ENCODE measurements around the gene ZIC2.

DNA sequence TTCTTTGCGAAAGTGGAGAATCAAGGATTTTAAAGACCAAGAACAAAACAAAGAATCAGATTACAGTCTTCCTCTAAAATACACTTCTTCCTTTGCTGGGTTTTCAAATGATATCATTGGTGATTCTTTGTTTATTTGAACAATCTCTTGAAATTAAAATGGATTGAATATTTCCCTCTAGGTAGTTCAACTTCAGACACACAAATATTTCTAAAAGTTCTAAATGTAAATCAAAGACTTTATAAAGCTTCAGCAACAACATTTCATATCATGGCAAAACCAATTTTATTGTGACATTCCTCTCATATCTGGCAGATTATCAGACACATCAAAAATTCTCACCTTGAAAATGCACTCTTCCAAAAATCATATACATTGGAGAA lies 13.0 kb downstream of the ZIC2 start:
- TF ChIP-seq CTCF (IDR thresholded peaks at IDR 0.05; ENCODE audit: poor library complexity) (no peak), EZH2phosphoT487 (IDR thresholded peaks at IDR 0.05; ENCODE audit: low read depth, severe bottlenecking, unreplicated experiment) (no peak)

Measured in hepatocyte (in vitro differentiated cells).